Medulla oblongata (tissue), 1 donor: ENCODE data around the gene SNAPC1.
A peak's percentile ranks its signal among the peaks of the same experiment; 100 is the strongest.
"Not testable (repeated sequence)": the region's sequence is repeated elsewhere in the genome, so short reads cannot be mapped to it uniquely, and the experiment has no call there.

Experiments used
- DNase-seq: peaks from one replicate; pipeline ENCODE4 v3.0.0-alpha.2; 2015; ENCODE audit errors: extremely low spot score

Gene SNAPC1

GRCh38 chr14:61750708-61751474 is 11.3 kb upstream of the SNAPC1 start:
- peak; percentile 83 for DNase-seq

- no peak for DNase-seq
Measured at GRCh38 chr14:61751475-61751989, 10.7 kb upstream of the SNAPC1 start.

GRCh38 chr14:61752626-61753025 is 9.6 kb upstream of the SNAPC1 start:
- no peak for DNase-seq

GRCh38 chr14:61753631-61754030 is 8.6 kb upstream of the SNAPC1 start:
- DNase-seq, result no peak

GRCh38 chr14:61754627-61755381 is 7.4 kb upstream of the SNAPC1 start:
- no peak for DNase-seq

GRCh38 chr14:61755382-61755742 is 6.9 kb upstream of the SNAPC1 start:
- DNase-seq, result not testable (repeated sequence)

GRCh38 chr14:61756135-61756534 is 6.1 kb upstream of the SNAPC1 start:
- DNase-seq, result no peak

GRCh38 chr14:61759878-61760277 is 2.3 kb upstream of the SNAPC1 start:
- no peak for DNase-seq

- DNase-seq, result no peak
Measured at GRCh38 chr14:61761557-61761956, 663 bp upstream of the SNAPC1 start.

- no peak for DNase-seq
Measured at GRCh38 chr14:61764342-61765122, 2.3 kb downstream of the SNAPC1 start.

GRCh38 chr14:61765225-61765943 is 3.2 kb downstream of the SNAPC1 start:
- DNase-seq, result no peak

- no peak for DNase-seq
Measured at GRCh38 chr14:61766151-61766550, 3.9 kb downstream of the SNAPC1 start.

- DNase-seq, result no peak
Measured at GRCh38 chr14:61768240-61768639, 6.0 kb downstream of the SNAPC1 start.

GRCh38 chr14:61769893-61770292 is 7.7 kb downstream of the SNAPC1 start:
- DNase-seq, result no peak

GRCh38 chr14:61774861-61775260 is 12.6 kb downstream of the SNAPC1 start:
- no peak for DNase-seq

GRCh38 chr14:61780125-61780524 is 17.9 kb downstream of the SNAPC1 start:
- DNase-seq, result no peak

- no peak for DNase-seq
Measured at GRCh38 chr14:61797309-61797708, 35.1 kb downstream of the SNAPC1 start.

GRCh38 chr14:61802010-61802568 is 39.9 kb downstream of the SNAPC1 start:
- no peak for DNase-seq

GRCh38 chr14:61803755-61804154 is 41.5 kb downstream of the SNAPC1 start:
- no peak for DNase-seq

GRCh38 chr14:61805451-61805850 is 43.2 kb downstream of the SNAPC1 start:
- DNase-seq, result no peak

- DNase-seq, result no peak
Measured at GRCh38 chr14:61811882-61812346, 49.7 kb downstream of the SNAPC1 start.
